Stomach (tissue), 9 donors: ENCODE data around the gene RAI2. TPM values are rescaled to one million over a fixed set of nuclear protein-coding genes. Genes with fewer than 3 reads are reported as not detected.

Source experiments
- DNase-seq, 2 donors: peaks; one replicate each; pipeline versions ENCODE4 v3.0.0 to v3.0.0-alpha.2; 2013 to 2019
- H3K27ac ChIP-seq, 5 donors: fragments of 200-600 bp in 4 of 5; sonication (generic) in 4 of 5; one replicate each; pipeline ENCODE4 v1.5.1; 2013 to 2019; ENCODE audit warnings: mild to moderate bottlenecking in 1 of 5, moderate library complexity in 1 of 5
- H3K27me3 ChIP-seq, 3 donors: fragments of 200-600 bp; sonication (generic); one replicate each; pipeline ENCODE4 v1.5.1; 2017 to 2019; ENCODE audit warnings: mixed run types in 1 of 3
- H3K36me3 ChIP-seq, 4 donors: fragments of 200-600 bp; sonication (generic); 1 replicate in 3 of 4; 2 replicates in 1 of 4; pipeline ENCODE4 v1.5.1; 2016 to 2019
- H3K4me1 ChIP-seq, 4 donors: fragments of 200-600 bp; sonication (generic); one replicate each; pipeline ENCODE4 v1.5.1; 2016 to 2019
- H3K4me3 ChIP-seq, 4 donors: fragments of 200-600 bp; sonication (generic) in 3 of 4; one replicate each; pipeline ENCODE4 v1.5.1; 2016 to 2019; ENCODE audit warnings: mild to moderate bottlenecking in 1 of 4
- H3K9me3 ChIP-seq, 4 donors: fragments of 200-600 bp; sonication (generic); one replicate each; pipeline ENCODE4 v1.5.1; 2016 to 2019
- CTCF ChIP-seq, 7 experiments: fragments of 450-650 bp in 4 of 7; fragments of 200-600 bp in 3 of 7; sonication (generic) in 3 of 7; IDR thresholded peaks; one replicate each; pipeline ENCODE4 v1.5.1; 2016 to 2019; ENCODE audit warnings: antibody characterized with exemption in 7 of 7, control low read depth in 2 of 7, mild to moderate bottlenecking in 1 of 7
- EP300 ChIP-seq: sonication (generic); formaldehyde crosslinking; IDR thresholded peaks from one replicate; pipeline ENCODE4 v1.6.1; 2017; ENCODE audit warnings: antibody characterized with exemption
- POLR2A ChIP-seq, 4 donors: fragments of 450-650 bp; IDR thresholded peaks; one replicate each; pipeline ENCODE4 v1.6.1; 2016; ENCODE audit warnings: antibody characterized with exemption in 4 of 4, control low read depth in 2 of 4, mild to moderate bottlenecking in 1 of 4, moderate library complexity in 1 of 4
- POLR2AphosphoS5 ChIP-seq, 3 donors: sonication (generic); formaldehyde crosslinking; IDR thresholded peaks; one replicate each; pipeline ENCODE4 v1.6.1; 2016; ENCODE audit warnings: antibody characterized with exemption in 3 of 3
- WGBS, 5 donors: extraction: QIAGEN DNeasy Blood & Tissue Kit in 3 of 5; methylation state at CpG; one replicate each; pipeline versions ENCODE4 v1.1.5 to v1.1.7; 2013 to 2018; 5-methylcytosine and 5-hydroxymethylcytosine counted together
- intact Hi-C: fragments of 100-400 bp; cut with DNase I; formaldehyde crosslinking; loops from one replicate; pipeline ENCODE4 v1.15.1; 2023; ENCODE audit warnings: low total_unique reads
- polyA plus RNA-seq, 3 donors: library from polyadenylated mRNA; stranded (reverse); fragments of 200-250 nt; gene quantifications; one replicate each; pipeline ENCODE4 v1.2.3, GENCODE V29; 2013
- total RNA-seq, 5 donors: library from RNA; depleted of rRNA; stranded (reverse); fragments of >200 nt; gene quantifications; one replicate each; pipeline versions ENCODE4 v1.1.0 to v1.2.3, GENCODE V29; 2014 to 2016
- donor health status: healthy with polysubstance abuse.
- donor health status: Bipolar disorder and iron deficiency.
- donor health status: healthy.

RAI2 gene
- total and polyA plus RNA-seq, 8 donors: 2.2 to 34.5 (median 10.8) TPM

GRCh38 chrX:17836830-17837229 is 24.3 kb downstream of the RAI2 start:
- no peaks in the 10 kb centered on the region for H3K9me3 ChIP-seq
- H3K4me1 ChIP-seq: peaks cover 0 to 15% (median 0%) of the 10 kb centered on the region in 4 donors
- DNase-seq: no peak
- 46 to 84% (median 67%) methylated on average over 3 of the region's 3 CpGs; no CpG with 5 or more reads in 1 of the 5 donors for WGBS, 5 donors
- TF ChIP-seq CTCF (IDR thresholded peaks at IDR 0.05) (no peak), EP300 (no peak), POLR2A (IDR thresholded peaks at IDR 0.05) (no peak), POLR2AphosphoS5 (IDR thresholded peaks at IDR 0.05) (no peak)
- no peak overlapping the region for H3K4me3 ChIP-seq
- H3K27me3 ChIP-seq: no peaks in the 10 kb centered on the region
- intact Hi-C loops: no loop called here
- no peaks in the 10 kb centered on the region for H3K36me3 ChIP-seq
- no peak overlapping the region for H3K27ac ChIP-seq

- no peaks in the 10 kb centered on the region for H3K9me3 ChIP-seq
These were observed 27.1 kb downstream of the RAI2 start for GRCh38 chrX:17833954-17834353.

GRCh38 chrX:17831255-17831654 is 29.8 kb downstream of the RAI2 start:
- H3K4me3 ChIP-seq: no peak overlapping the region
- peaks cover 0 to 28% (median 12%) of the 10 kb centered on the region in 4 donors for H3K4me1 ChIP-seq
- H3K27me3 ChIP-seq: no peaks in the 10 kb centered on the region
- no peaks in the 10 kb centered on the region for H3K36me3 ChIP-seq
- intact Hi-C loops: no loop called here
- H3K9me3 ChIP-seq: no peaks in the 10 kb centered on the region
- WGBS, 5 donors: 56 to 90% (median 76%) methylated on average over 3 of the region's 3 CpGs
- H3K27ac ChIP-seq: peak overlapping the region in 1 of 5 donors; percentile 21
- DNase-seq: no peak
- no peak for TF ChIP-seq POLR2A (IDR thresholded peaks at IDR 0.05)
- no peak for TF ChIP-seq POLR2AphosphoS5 (IDR thresholded peaks at IDR 0.05)
- no peak for TF ChIP-seq CTCF (IDR thresholded peaks at IDR 0.05)
- TF ChIP-seq EP300: no peak

More at GRCh38 chrX:17833954-17834353, 27.1 kb downstream of the RAI2 start:
- Histone ChIP-seq H3K36me3 (no peaks in the 10 kb centered on the region), H3K27ac (no peak overlapping the region), H3K4me3 (no peak overlapping the region), H3K27me3 (no peaks in the 10 kb centered on the region), H3K4me1 (peaks cover 0 to 34% (median 6%) of the 10 kb centered on the region in 4 donors)
- TF ChIP-seq POLR2A (IDR thresholded peaks at IDR 0.05) (no peak), CTCF (IDR thresholded peaks at IDR 0.05) (no peak), EP300 (no peak), POLR2AphosphoS5 (IDR thresholded peaks at IDR 0.05) (no peak)
- DNase-seq: no peak
- WGBS, 5 donors: 18 to 31% (median 24%) methylated on average over 2 of the region's 2 CpGs
- intact Hi-C loops: no loop called here

- no peaks in the 10 kb centered on the region for H3K36me3 ChIP-seq
- H3K27ac ChIP-seq: peak overlapping the region in 4 of 5 donors; percentile 20 to 59 (median 50)
- H3K9me3 ChIP-seq: no peaks in the 10 kb centered on the region
- H3K4me3 ChIP-seq: no peak overlapping the region
- intact Hi-C loops: no loop called here
- TF ChIP-seq CTCF (IDR thresholded peaks at IDR 0.05) (no peak), POLR2A (IDR thresholded peaks at IDR 0.05) (no peak), EP300 (no peak), POLR2AphosphoS5 (IDR thresholded peaks at IDR 0.05) (no peak)
- no peak for DNase-seq
- H3K4me1 ChIP-seq: peaks cover 0 to 28% (median 12%) of the 10 kb centered on the region in 4 donors
- H3K27me3 ChIP-seq: no peaks in the 10 kb centered on the region
- WGBS, 5 donors: 9 to 33% (median 27%) methylated on average over 1 of the region's 1 CpG
These were observed 30.9 kb downstream of the RAI2 start for GRCh38 chrX:17830211-17830610.
